GM18526 (cell line): ENCODE data around the gene FHIT.

ENCODE experiments used
- POLR2A ChIP-seq: IDR thresholded peaks from 3 replicates; pipeline ENCODE4 v1.6.1; 2011; ENCODE audit not compliant: insufficient read length; ENCODE audit errors: extremely low read depth

FHIT gene

GRCh38 chr3:60399861-60400845 lies 851.1 kb downstream of the FHIT start:
- TF ChIP-seq POLR2A = no peak

GRCh38 chr3:60399292-60399691 lies 852.0 kb downstream of the FHIT start:
- TF ChIP-seq POLR2A = no peak

DNA sequence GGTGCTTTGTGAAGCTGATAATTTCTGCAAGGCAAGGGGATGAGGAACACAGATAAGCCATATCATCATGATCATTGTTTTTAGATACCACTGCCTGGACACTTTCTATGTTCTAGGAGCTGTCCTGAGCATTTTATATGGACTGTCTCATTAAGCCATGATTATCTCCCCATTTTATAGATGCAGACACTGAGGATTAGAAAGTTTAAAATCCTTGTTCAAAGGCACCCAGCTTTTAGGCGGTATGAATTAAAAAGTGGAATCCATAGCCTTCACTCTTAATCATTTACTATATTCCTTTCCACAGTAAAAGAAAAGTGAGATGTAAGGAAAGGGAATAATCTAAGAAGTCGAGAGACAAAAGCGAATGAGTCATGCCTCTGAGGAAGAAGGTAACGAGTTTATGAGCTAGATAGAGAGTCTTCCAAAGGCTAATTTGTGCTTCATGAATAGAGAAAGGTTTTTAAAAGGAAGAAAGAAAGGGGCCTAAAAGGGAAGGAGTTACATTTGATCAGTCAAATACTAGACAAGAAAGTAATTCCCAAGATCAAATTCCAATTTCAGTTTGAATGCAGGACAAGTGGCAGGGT lies 856.0 kb downstream of the FHIT start:
- no peak for TF ChIP-seq POLR2A

- no peak for TF ChIP-seq POLR2A
Observed at GRCh38 chr3:60393946-60394345, 857.3 kb downstream of the FHIT start.

GRCh38 chr3:60392501-60392900 lies 858.8 kb downstream of the FHIT start:
- TF ChIP-seq POLR2A = no peak

- no peak for TF ChIP-seq POLR2A
Observed at GRCh38 chr3:60391292-60391691, 860.0 kb downstream of the FHIT start.

GRCh38 chr3:60388731-60389130 lies 862.5 kb downstream of the FHIT start:
- no peak for TF ChIP-seq POLR2A

- no peak for TF ChIP-seq POLR2A
Observed at GRCh38 chr3:60386306-60386705, 864.9 kb downstream of the FHIT start.

DNA sequence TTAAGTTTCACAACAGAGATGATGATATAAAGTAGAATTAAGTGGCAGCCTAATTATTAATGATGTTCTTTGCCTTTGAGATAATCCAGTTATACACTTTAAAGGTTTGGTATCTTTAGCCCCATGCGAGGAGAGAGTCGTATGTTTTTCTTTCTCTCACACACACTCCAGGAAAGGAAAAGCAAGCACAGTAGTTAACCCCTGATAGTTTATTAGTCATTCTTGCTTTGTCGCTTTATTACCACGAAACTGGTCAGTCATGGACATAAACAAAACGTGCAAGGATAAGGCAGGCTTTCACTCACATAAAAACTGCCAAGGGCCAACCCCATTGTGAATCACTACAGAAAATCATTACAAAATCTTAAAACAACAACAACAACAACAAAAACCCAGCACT lies 866.9 kb downstream of the FHIT start:
- TF ChIP-seq POLR2A = no peak

DNA sequence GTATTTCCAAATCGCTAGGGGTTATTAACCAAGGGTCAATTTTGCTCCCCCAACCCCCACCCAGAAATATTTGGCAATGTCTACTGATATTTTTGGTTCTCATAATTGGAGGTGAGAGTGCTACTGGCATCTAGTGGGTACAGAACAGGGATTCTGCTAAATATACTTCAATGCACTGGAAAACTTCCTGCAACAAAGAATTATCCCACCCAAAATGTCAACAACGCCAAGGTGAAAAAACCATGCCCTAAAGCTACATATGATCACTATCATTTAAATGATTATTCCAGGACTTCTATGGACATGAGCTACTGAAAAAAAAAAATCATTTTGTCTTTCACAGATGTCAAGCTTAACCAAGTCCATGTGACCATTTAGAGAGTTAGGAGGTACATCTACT lies 867.9 kb downstream of the FHIT start:
- no peak for TF ChIP-seq POLR2A

DNA sequence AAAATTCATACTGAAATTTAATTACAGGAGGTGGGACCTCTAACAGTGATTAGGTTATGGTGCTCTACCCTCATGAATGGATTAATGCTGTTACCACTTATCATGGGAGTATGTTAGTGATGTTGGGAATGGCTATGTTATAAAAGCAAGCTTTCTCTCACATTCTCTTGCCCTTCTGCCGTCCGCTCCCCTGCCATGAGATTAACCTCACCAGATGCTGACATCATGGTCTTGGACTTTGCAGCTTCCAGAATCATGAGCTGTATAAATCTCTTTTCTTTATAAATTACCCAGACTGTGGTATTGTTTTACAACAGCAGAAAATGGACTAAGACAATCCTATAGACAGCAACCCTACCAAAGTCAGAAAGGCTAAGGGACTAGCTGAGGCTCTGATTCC lies 884.8 kb downstream of the FHIT start:
- TF ChIP-seq POLR2A = no peak

- no peak for TF ChIP-seq POLR2A
Observed at GRCh38 chr3:60365360-60365759, 885.9 kb downstream of the FHIT start.

DNA sequence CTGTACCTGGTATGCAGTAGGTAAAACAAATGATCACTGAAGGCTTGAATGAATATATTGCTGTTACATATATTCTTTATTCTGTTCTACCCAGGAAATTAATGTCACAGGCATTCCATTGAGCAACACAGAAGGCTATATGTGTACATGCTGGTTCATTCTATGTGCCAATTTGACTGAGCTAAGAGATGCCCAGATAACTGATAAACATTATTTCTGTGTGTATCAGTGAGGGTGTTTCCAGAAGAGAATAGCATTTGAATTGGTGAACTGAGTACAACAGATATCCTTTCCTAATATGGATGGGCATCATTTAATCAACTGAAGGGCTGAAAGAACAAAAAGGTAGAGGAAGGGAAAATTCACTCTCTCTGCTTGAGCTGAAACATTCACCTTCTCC lies 886.8 kb downstream of the FHIT start:
- no peak for TF ChIP-seq POLR2A

- TF ChIP-seq POLR2A = no peak
Observed at GRCh38 chr3:60363817-60364216, 887.4 kb downstream of the FHIT start.

DNA sequence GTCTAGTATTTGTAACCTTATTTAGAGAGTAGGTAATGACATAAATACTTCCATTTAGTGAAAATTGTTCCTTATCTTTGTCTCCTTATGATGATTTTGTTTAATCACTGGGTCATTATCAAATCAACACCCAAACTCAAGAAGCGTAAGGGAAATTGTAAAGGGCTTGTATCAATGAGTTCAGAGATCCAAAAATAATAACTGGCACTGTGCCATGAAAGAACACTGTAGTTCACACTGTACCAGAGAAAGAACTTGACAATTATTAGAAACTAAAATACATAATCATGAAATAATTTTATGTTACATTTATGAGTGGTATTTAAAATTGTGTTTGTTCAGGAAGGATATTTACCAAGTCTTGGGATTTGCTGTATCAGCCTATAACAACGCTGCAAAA lies 895.4 kb downstream of the FHIT start:
- no peak for TF ChIP-seq POLR2A

- TF ChIP-seq POLR2A = no peak
Observed at GRCh38 chr3:60351481-60351880, 899.8 kb downstream of the FHIT start.

DNA sequence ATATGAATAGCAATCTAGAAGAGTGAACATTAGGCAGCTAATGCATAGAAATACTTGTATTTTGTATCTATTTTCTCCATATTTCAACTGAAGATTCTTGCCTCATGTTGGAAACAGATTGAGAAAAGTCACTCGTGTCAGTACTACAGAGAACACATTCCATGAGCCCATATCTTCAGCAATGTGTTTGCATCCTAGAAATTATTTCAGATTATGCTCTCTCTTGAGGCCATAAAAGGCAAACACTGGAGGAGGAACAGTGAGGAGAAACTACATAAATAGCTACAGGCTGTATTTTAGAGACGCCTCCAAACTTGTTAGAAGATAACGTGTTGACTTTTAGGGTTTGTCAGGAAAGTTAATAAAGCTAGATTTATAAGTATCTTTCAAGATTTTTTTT lies 906.9 kb downstream of the FHIT start:
- no peak for TF ChIP-seq POLR2A

DNA sequence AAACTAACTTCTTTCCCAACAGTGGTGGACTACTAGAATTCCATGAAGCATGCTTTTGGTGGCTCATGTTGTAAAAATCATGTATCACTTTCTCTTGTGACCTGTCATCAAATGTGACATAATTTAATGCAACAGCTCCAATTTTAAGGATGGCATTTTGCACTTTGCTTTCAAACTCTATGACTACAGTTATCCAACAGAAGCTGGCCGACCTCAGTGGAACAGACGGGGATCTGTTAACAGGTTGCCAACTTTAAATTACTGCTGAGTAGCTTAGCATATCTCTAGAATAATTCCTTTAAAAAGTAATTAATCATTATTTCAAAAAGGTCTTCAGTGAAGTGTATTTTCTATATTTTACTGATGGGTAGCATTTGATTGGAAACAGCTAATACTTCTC lies 907.4 kb downstream of the FHIT start:
- TF ChIP-seq POLR2A = no peak
